ENCODE data around the gene CMIP.

CMIP gene

GRCh38 chr16:81650281-81650680 lies 205.7 kb downstream of the CMIP start:
- no peak overlapping the region for H3K4me3 ChIP-seq (ENCODE audit: low read length)
- no peak for DNase-seq (ENCODE audit: low read depth)
- no peak for TF ChIP-seq CTCF (IDR thresholded peaks at IDR 0.05; ENCODE audit: insufficient read depth, low read depth, low read length, missing control alignments)

GRCh38 chr16:81650982-81651562 lies 206.5 kb downstream of the CMIP start:
- DNase-seq (ENCODE audit: low read depth) = no peak
- TF ChIP-seq CTCF (IDR thresholded peaks at IDR 0.05; ENCODE audit: insufficient read depth, low read depth, low read length, missing control alignments) = no peak
- no peak overlapping the region for H3K4me3 ChIP-seq (ENCODE audit: low read length)

GRCh38 chr16:81651758-81652718 lies 207.4 kb downstream of the CMIP start:
- no peak for DNase-seq (ENCODE audit: low read depth)
- no peak for TF ChIP-seq CTCF (IDR thresholded peaks at IDR 0.05; ENCODE audit: insufficient read depth, low read depth, low read length, missing control alignments)
- no peak overlapping the region for H3K4me3 ChIP-seq (ENCODE audit: low read length)

GRCh38 chr16:81652798-81653505 lies 208.3 kb downstream of the CMIP start:
- DNase-seq (ENCODE audit: low read depth) = no peak
- TF ChIP-seq CTCF (IDR thresholded peaks at IDR 0.05; ENCODE audit: insufficient read depth, low read depth, low read length, missing control alignments) = no peak
- H3K4me3 ChIP-seq (ENCODE audit: low read length) = no peak overlapping the region

- no peak overlapping the region for H3K4me3 ChIP-seq (ENCODE audit: low read length)
- DNase-seq (ENCODE audit: low read depth) = no peak
- no peak for TF ChIP-seq CTCF (IDR thresholded peaks at IDR 0.05; ENCODE audit: insufficient read depth, low read depth, low read length, missing control alignments)
These were observed 209.7 kb downstream of the CMIP start for GRCh38 chr16:81654346-81654745.

- no peak for TF ChIP-seq CTCF (IDR thresholded peaks at IDR 0.05; ENCODE audit: insufficient read depth, low read depth, low read length, missing control alignments)
- no peak for DNase-seq (ENCODE audit: low read depth)
- no peak overlapping the region for H3K4me3 ChIP-seq (ENCODE audit: low read length)
These were observed 211.0 kb downstream of the CMIP start for GRCh38 chr16:81655469-81656162.
